ENCODE results near the gene CYB5R4. TPM values are rescaled to one million over a fixed set of nuclear protein-coding genes. Genes with fewer than 3 reads are reported as not detected.
A peak's percentile ranks its signal among the peaks of the same experiment; 100 is the strongest.

CYB5R4 gene
- total RNA-seq (2021) = 16.7 and 17.5 TPM in 2 replicates
- long read RNA-seq, full-length matches to known transcripts = 157 of 203 reads
- long read RNA-seq, partial matches to known transcripts = 16 of 203 reads
- long read RNA-seq, other reads (novel, unspliced or antisense) = 30 of 203 reads

- no peak within 1 kb of the TSS for H2BK20ac ChIP-seq (ENCODE audit: low read depth, low read length, poor library complexity, severe bottlenecking)
- no peak within 1 kb of the TSS for H3T11ph ChIP-seq (ENCODE audit: low read length)
- Mint-ChIP-seq H3K9me3 (no peaks in the 10 kb centered on the region), H3K4me3 (peak within 1 kb of the TSS; percentile 92 to 98), H3K36me3 (ENCODE audit: insufficient read depth in 1 of 3, low read depth in 3 of 3) (peaks cover under 1 to 5% (median 1%) of the 10 kb centered on the region in 3 experiments; a peak in 5 of 7 replicates), H3K27ac (peak within 1 kb of the TSS; percentile 9 to 91 (median 50); a peak in 5 of 7 replicates), H3K27me3 (ENCODE audit: low read depth) (peaks cover 14% of the 10 kb centered on the region), H3K4me1 (peaks cover 24 to 25% of the 10 kb centered on the region in 2 experiments)
- peak; percentile 97 for DNase-seq
- H2BK5ac ChIP-seq (ENCODE audit: insufficient read length, low read length) = no peak within 1 kb of the TSS
- H3K9ac ChIP-seq (ENCODE audit: extremely low read depth, insufficient read length, low read length) = peak within 1 kb of the TSS; percentile 74
- H3K4me1 ChIP-seq (ENCODE audit: insufficient read depth, low read length) = 0 out of 2 replicates have a peak, but pooled peaks cover 3% of the 10 kb centered on the region
- no peak within 1 kb of the TSS for H2AK5ac ChIP-seq (ENCODE audit: insufficient read length, low read length)
- no peak within 1 kb of the TSS for H3K23ac ChIP-seq (ENCODE audit: insufficient read length, low read depth, low read length)
- H3K27me3 ChIP-seq (ENCODE audit: insufficient read depth, low read length) = peaks cover 3% of the 10 kb centered on the region; the same call in 1 of the 2 replicates
- no peak within 1 kb of the TSS for H2BK120ac ChIP-seq (ENCODE audit: low read depth, low read length, poor library complexity, severe bottlenecking)
- no peak within 1 kb of the TSS for H2BK12ac ChIP-seq (ENCODE audit: insufficient read length, low read depth, low read length)
- no peak within 1 kb of the TSS for H3K14ac ChIP-seq (ENCODE audit: insufficient read depth, low read length)
- no peaks in the 10 kb centered on the region for H4K20me1 ChIP-seq (ENCODE audit: control insufficient read depth, insufficient read depth, insufficient read length)
- H4K91ac ChIP-seq (ENCODE audit: insufficient read length, low read depth, low read length) = no peak within 1 kb of the TSS
- no CpG with 5 or more reads among the region's 53 CpGs for WGBS (ENCODE audit: extremely low coverage, insufficient read length, low lambda C conversion rate)
- H3K23me2 ChIP-seq (ENCODE audit: insufficient read length, low read depth, low read length, poor library complexity, severe bottlenecking) = no peaks in the 10 kb centered on the region
- H3K18ac ChIP-seq (ENCODE audit: insufficient read length, low read depth, low read length) = no peak within 1 kb of the TSS
- H3K79me2 ChIP-seq (ENCODE audit: insufficient read depth, low read length) = peaks cover 5% of the 10 kb centered on the region; the same call in 1 of the 2 replicates
- no peak within 1 kb of the TSS for H3K56ac ChIP-seq (ENCODE audit: insufficient read length, low read depth, low read length)
- H3K27ac ChIP-seq (ENCODE audit: insufficient read length, low read depth, low read length) = no peak within 1 kb of the TSS
- no peak within 1 kb of the TSS for H2AFZ ChIP-seq (ENCODE audit: low read length)
- no peak within 1 kb of the TSS for H3K4ac ChIP-seq (ENCODE audit: low read depth, low read length)
- peaks cover 3% of the 10 kb centered on the region for H3K79me1 ChIP-seq (ENCODE audit: insufficient read depth, low read depth, low read length, poor library complexity, severe bottlenecking)
- TF ChIP-seq CTCF (conservative IDR thresholded peaks at IDR 0.05) = peak; percentile 42; the same call in 2 of the 3 replicates
- H3K9me3 ChIP-seq (ENCODE audit: control insufficient read depth, low read depth, low read length) = no peaks in the 10 kb centered on the region
- H3K4me2 ChIP-seq (ENCODE audit: insufficient read depth, insufficient read length, low read length) = peak within 1 kb of the TSS; percentile 66
- H4K8ac ChIP-seq (replicated peaks; ENCODE audit: insufficient read length, low read depth, low read length) = no peak within 1 kb of the TSS
- no peak within 1 kb of the TSS for H4K5ac ChIP-seq (ENCODE audit: insufficient read length, low read depth, low read length)
- no peak within 1 kb of the TSS for H2BK15ac ChIP-seq (ENCODE audit: low read depth, low read length)
Measured at GRCh38 chr6:83859410-83860358, at the start of gene CYB5R4. Gene CYB5R4 (plus strand): TSS chr6:83859689. CDS start chr6:83859783, 94 bp downstream.

All from H9 (cell line).